OCI-LY3 (cell line): ENCODE data around the gene RBM12.

Experiments
- H2AFZ ChIP-seq: fragments of 200-600, 300-600 bp; shearing (Covaris generic); 2 replicates; pipeline ENCODE4 v1.6.0; 2014; ENCODE audit warnings: antibody characterized with exemption, low read depth, low read length
- H3K27ac ChIP-seq: fragments of 200-600, 300-600 bp; sonication (generic); 2 replicates; pipeline ENCODE4 v1.5.1; 2014; ENCODE audit warnings: mild to moderate bottlenecking, low read length, moderate library complexity, mixed read lengths
- H3K27me3 ChIP-seq: fragments of 200-600, 300-600 bp; sonication (generic); 2 replicates; pipeline ENCODE4 v1.6.1; 2014; ENCODE audit warnings: low read depth, low read length, mixed read lengths
- H3K36me3 ChIP-seq: fragments of 200-600, 300-600 bp; sonication (generic); replicated peaks from 2 replicates; pipeline ENCODE3; 2014; ENCODE audit warnings: low read depth, low read length, mixed read lengths
- H3K4me1 ChIP-seq: fragments of 300-600, 200-600 bp; sonication (generic); 2 replicates; pipeline ENCODE4 v1.6.1; 2014; ENCODE audit warnings: low read length, mixed read lengths
- H3K4me2 ChIP-seq: fragments of 200-600, 300-600 bp; sonication (generic); 2 replicates; pipeline ENCODE4 v1.6.1; 2014; ENCODE audit warnings: low read length, mixed read lengths
- H3K4me3 ChIP-seq: fragments of 300-600, 200-600 bp; sonication (generic); 2 replicates; pipeline ENCODE4 v1.5.1; 2014; ENCODE audit warnings: antibody characterized with exemption, mild to moderate bottlenecking, low read length, moderate library complexity
- H3K79me2 ChIP-seq: fragments of 300-600, 200-600 bp; shearing (Covaris generic); 2 replicates; pipeline ENCODE4 v1.6.1; 2014; ENCODE audit warnings: mild to moderate bottlenecking, low read length, mixed read lengths
- H3K9ac ChIP-seq: fragments of 300-600, 200-600 bp; shearing (Covaris generic); 2 replicates; pipeline ENCODE4 v1.6.0; 2014; ENCODE audit warnings: mild to moderate bottlenecking, low read length, moderate library complexity
- H3K9me3 ChIP-seq: fragments of 200-600, 300-600 bp; shearing (Covaris generic); 2 replicates; pipeline ENCODE4 v1.6.1; 2014; ENCODE audit warnings: low read length, mixed read lengths; ENCODE audit not compliant: insufficient read depth
- H4K20me1 ChIP-seq: fragments of 200-600, 300-600 bp; sonication (generic); 2 replicates; pipeline ENCODE4 v1.6.1; 2016; ENCODE audit warnings: low read length, mixed read lengths; ENCODE audit not compliant: insufficient read depth
- CTCF ChIP-seq: fragments of 200-600, 300-600 bp; sonication (generic); IDR thresholded peaks from 2 replicates; pipeline ENCODE4 v1.5.1; 2014; ENCODE audit warnings: antibody characterized with exemption, low read length, low read depth
- EZH2phosphoT487 ChIP-seq: fragments of 200-600 bp; shearing (Covaris generic); IDR thresholded peaks from 2 replicates; pipeline ENCODE4 v1.6.1; 2018; ENCODE audit warnings: antibody characterized with exemption, mixed run types, low read depth

Gene RBM12

GRCh38 chr20:35603695-35604448 is 60.8 kb downstream of the RBM12 start:
- no peaks in the 10 kb centered on the region for H4K20me1 ChIP-seq
- peaks cover 8% of the 10 kb centered on the region for H3K4me1 ChIP-seq
- H3K79me2 ChIP-seq = no peaks in the 10 kb centered on the region
- H3K9ac ChIP-seq = no peak overlapping the region
- H3K9me3 ChIP-seq = no peaks in the 10 kb centered on the region
- H3K36me3 ChIP-seq = no peaks in the 10 kb centered on the region
- no peak overlapping the region for H3K4me3 ChIP-seq
- H3K27ac ChIP-seq = no peak overlapping the region
- TF ChIP-seq CTCF (no peak), EZH2phosphoT487 (no peak)
- no peak overlapping the region for H3K4me2 ChIP-seq
- no peak overlapping the region for H2AFZ ChIP-seq
- no peaks in the 10 kb centered on the region for H3K27me3 ChIP-seq

- Histone ChIP-seq H3K27me3 (no peaks in the 10 kb centered on the region), H3K9ac (no peak overlapping the region), H3K36me3 (no peaks in the 10 kb centered on the region), H3K4me3 (no peak overlapping the region), H3K4me1 (peaks cover 8% of the 10 kb centered on the region), H4K20me1 (no peaks in the 10 kb centered on the region), H3K4me2 (no peak overlapping the region), H3K79me2 (no peaks in the 10 kb centered on the region), H3K27ac (no peak overlapping the region), H3K9me3 (no peaks in the 10 kb centered on the region), H2AFZ (no peak overlapping the region)
- TF ChIP-seq CTCF (no peak), EZH2phosphoT487 (no peak)
These were observed 61.7 kb downstream of the RBM12 start for GRCh38 chr20:35602851-35603495.

- TF ChIP-seq EZH2phosphoT487 (no peak), CTCF (no peak)
- no peak overlapping the region for H3K4me3 ChIP-seq
- no peak overlapping the region for H3K4me2 ChIP-seq
- H4K20me1 ChIP-seq = no peaks in the 10 kb centered on the region
- H3K4me1 ChIP-seq = peaks cover 4% of the 10 kb centered on the region
- no peak overlapping the region for H3K27ac ChIP-seq
- no peaks in the 10 kb centered on the region for H3K36me3 ChIP-seq
- H3K27me3 ChIP-seq = peaks cover 3% of the 10 kb centered on the region; the same call in 1 of the 2 replicates
- H2AFZ ChIP-seq = no peak overlapping the region
- H3K9ac ChIP-seq = no peak overlapping the region
- H3K79me2 ChIP-seq = no peaks in the 10 kb centered on the region
- H3K9me3 ChIP-seq = no peaks in the 10 kb centered on the region
These were observed 62.7 kb downstream of the RBM12 start for GRCh38 chr20:35601990-35602389.
